ENCODE results near the gene CLCN3.
"Not testable (repeated sequence)": the region's sequence is repeated elsewhere in the genome, so short reads cannot be mapped to it uniquely, and the experiment has no call there.

The CLCN3 gene

DNA sequence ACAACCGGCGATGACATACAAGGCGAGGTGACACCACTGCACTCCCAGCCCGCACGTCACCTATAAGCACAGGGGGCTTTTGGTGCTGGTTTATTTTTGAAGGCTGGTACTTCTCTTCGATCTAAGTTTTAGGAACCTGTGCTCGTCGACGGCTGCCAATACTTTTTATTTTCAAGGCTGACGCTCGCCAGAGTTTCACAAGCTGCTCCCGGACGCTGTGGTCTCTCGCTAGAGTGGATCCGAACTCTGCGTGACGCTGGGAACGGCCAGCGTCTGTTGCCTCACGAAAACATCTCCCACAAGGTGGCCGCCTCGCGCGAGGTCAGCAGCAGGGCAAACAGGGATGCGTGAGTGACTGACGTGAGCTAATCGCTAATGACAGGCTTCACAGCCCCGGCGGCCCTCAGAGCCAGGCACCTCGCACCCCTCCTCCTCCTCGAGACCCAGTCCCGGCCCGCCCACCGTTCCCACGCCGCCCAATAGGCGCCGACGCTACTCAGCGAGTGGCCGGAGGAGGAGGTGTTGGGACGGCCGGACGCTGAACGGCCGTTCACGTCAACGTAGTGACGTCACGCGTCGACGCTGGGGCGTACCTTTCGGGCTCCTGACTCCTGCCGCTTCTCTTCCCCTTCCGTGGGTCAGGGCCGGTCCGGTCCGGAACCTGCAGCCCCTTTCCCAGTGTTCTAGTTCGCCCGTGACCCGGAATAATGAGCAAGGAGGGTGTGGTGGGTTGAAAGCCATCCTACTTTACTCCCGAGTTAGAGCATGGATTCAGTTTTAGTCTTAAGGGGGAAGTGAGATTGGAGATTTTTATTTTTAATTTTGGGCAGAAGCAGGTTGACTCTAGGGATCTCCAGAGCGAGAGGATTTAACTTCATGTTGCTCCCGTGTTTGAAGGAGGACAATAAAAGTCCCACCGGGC is at the start of gene CLCN3:
CLCN3 (plus strand) TSS at position 621 of the 922 bp plus-strand sequence. CDS start 15,351 bp downstream, outside the sequence.
- peak; percentile 73 for DNase-seq (ENCODE audit: low read depth)

DNA sequence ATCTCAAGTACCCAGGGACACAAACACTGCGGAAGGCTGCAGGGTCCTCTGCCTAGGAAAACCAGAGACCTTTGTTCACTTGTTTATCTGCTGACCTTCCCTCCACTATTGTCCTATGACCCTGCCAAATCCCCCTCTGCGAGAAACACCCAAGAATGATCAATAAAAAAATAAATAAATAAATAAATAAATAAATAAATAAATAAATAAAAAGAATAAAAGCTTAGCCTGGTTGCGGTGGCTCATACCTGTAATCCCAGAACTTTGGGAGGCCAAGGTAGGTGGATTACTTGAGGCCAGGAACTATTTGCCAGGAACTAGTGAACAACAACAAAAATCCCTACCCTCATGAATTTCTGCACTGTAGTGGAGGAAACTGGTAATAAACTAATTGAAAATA is 49.4 kb upstream of the CLCN3 start:
- DNase-seq (ENCODE audit: low read depth) = not testable (repeated sequence)

DNA sequence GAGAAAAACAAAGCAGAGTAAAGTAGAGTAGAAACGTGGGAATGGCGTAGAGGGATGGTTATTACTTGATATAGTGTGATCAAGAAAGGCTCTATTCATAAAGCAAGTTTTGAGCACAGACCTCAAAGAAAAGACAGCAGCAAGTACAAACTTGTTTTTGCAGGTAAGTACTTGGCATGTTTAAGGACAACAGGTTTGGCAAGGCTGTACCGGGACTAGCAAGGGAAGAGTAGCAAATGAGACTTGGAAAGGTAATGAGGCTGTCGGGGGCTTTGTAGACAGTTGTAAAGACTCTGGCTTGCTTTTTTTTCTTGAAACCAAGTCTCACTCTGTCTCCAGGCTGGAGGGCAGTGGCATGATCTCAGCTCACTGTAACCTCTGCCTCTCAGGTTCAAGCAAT is 48.9 kb upstream of the CLCN3 start:
- no peak for DNase-seq (ENCODE audit: low read depth)

DNA sequence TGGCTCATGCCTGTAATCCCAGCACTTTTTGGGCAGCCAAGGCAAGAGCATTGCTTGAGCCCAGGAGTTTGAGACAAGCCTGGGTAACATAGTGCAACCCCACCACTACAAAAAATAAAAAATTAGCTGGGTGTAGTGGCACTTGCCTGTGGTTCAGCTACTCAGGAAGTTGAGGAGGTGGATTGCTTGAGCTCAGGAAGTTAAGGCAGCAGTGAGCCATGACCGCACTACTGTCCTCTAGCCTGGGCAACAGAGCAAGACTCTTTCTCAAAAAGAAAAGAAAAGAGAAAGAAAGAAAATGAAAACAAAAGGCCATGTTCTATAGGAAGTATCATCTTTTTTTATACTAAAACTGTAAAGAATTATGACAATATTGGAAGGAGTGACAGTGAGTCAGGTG is 46.5 kb upstream of the CLCN3 start:
- DNase-seq (ENCODE audit: low read depth) = no peak

DNA sequence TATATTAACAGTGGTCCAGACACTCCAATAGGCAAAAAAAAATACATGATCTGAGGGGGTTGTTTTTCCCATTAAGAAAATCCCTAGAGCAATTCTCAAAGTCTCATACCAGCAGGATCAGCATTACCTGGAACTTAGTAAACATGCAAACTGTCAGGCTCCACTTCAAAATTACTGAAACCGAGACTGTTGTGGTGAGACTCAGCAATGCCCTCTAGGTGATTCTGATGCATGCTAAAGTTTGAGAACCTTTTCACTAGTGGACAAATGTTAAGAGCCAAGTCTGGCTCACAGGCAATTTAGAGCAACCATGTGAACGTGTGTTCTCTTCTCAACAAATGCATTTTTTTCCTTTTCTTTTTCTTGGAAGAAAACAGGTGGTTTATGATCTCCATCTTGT is 38.2 kb upstream of the CLCN3 start:
- no peak for DNase-seq (ENCODE audit: low read depth)

DNA sequence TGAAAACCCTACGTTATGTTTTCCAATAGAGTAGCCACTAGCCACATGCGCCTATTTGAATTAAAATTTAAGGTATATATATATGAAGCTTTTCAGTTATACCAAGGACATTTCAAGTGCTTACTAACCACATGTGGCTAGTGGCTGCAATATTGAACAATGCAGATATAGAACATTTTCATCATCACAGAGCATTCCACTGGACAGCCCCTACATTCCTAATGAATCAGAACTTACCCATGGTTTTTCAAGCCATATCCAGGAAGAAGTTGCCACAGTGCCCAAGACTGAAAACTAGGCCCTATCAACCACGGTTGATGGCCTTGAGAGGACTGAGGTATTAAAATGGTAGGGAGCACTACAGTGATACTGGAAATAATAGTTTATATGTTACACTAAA is 37.7 kb upstream of the CLCN3 start:
- peak; percentile 53 for DNase-seq (ENCODE audit: low read depth)

DNA sequence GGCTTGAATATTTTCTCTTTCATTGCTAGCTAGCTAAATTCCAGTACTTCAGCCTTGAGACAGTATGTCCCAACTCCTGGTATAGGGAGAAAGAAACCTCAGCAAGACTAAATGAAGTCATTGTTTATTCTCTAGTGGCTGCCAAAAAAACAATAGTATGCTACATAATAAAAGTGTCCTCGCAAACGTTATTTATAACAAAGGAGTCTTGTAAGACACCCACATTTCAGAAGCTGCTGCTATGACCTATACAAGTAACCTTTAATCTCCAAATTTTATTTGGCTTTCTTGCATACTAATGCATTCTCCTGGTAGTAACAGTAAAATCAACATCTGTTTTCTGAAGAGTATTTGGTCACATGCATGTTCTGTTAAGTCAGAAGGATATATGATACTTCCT is 36.8 kb upstream of the CLCN3 start:
- DNase-seq (ENCODE audit: low read depth) = no peak

DNA sequence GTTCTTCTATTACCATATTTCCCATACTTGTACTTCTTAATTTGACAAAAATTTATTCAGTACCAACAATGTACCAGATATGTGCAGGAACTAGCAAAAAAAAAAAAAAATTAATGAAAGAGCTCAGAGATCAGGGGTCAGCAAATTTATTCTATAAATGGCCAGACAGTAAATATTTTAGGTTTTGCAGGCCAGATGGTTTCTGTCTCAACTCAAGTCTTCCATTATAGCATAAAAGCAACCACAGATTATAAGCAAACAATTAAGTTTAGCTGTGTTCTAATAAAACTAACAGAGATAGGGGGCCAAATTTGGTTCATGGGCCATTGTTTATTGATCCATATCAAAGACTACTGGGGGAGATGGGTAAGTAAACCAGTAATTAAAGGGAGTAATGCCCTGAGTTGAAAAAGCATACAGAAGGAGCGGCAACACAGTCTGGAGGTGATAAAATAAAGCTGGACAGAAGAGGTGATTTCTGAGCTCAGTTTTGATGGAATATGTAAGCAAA is 27.3 kb upstream of the CLCN3 start:
- no peak for DNase-seq (ENCODE audit: low read depth)

DNA sequence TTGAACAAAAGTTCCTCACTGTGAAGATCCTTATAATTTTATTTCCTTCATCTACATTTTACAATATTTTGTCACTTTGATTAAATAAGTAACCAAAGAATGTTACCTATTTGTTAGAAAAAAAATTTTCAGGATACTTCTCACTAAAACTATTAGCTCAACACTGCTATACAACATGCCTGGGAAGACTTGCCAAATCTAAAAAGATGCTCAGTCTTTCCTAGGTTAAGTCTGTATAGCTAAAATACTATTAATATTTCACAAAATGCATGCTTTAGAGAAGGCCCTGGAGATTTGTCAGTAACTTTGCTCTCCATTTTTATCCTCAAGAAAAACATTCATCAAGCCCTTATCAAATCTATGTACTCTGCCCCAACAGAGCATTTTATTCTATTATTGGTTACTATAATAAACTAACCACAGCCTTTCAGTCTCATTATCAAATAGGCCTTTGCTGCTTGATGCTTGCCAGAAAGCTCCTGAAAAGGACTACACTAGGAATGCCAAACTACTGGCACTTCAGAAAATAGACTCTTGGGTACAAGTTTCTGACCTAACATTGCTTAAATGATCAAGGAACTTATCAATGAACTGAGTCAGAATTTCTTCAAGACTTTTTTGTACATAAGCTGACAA is 25.7 kb upstream of the CLCN3 start:
- DNase-seq (ENCODE audit: low read depth) = no peak

DNA sequence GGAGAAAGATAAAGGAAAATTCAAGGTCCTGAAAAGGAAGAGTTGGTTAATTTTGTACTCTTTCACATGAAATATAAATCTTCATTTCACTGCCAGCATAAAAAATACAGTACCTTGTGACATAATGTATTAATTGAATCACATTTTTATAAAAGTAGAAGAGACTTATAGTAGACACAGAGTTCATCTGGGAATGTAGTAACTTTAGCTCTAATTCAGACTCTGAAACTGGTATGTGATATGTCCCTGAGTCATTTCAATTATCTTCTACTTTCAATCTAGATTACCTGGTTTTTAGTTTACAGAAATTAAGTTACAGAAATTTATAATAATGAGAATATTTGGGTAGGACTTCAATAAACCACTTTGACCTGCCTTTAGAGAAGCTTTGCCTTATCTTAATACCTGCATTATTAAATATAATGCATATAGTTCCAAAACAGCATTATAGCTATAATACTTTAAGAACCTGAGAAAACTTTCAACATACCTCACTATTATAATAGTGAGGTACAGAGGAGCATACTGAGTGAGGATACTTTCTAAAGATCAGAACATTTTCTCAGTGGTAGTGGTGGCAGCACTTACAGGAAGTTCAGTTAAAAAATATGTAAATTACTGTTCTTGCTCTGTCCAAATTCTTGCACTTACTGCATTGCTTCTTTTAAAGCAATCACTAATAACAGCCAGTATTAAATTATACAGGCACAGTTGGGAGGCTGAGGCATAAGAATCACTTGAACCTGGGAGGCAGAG is 19.2 kb upstream of the CLCN3 start:
- no peak for DNase-seq (ENCODE audit: low read depth)

DNA sequence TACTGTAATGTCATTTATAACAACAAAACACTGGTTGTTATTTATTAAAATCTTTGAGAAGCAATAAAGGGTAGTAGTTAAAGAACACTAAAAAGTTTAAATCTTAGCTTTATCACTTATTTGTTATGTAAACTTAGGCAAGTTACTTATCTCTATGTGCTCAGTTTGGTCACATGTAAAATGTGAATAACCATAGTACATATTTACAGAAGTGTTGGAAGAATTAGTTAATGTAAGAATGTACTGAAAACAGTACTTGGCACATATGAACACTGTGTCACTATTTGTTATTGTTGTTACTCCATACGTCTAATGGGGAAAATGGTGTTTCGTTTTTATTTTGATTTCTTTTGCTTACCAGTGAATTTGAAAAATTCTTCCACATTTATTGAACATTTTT is 17.1 kb upstream of the CLCN3 start:
- no peak for DNase-seq (ENCODE audit: low read depth)

DNA sequence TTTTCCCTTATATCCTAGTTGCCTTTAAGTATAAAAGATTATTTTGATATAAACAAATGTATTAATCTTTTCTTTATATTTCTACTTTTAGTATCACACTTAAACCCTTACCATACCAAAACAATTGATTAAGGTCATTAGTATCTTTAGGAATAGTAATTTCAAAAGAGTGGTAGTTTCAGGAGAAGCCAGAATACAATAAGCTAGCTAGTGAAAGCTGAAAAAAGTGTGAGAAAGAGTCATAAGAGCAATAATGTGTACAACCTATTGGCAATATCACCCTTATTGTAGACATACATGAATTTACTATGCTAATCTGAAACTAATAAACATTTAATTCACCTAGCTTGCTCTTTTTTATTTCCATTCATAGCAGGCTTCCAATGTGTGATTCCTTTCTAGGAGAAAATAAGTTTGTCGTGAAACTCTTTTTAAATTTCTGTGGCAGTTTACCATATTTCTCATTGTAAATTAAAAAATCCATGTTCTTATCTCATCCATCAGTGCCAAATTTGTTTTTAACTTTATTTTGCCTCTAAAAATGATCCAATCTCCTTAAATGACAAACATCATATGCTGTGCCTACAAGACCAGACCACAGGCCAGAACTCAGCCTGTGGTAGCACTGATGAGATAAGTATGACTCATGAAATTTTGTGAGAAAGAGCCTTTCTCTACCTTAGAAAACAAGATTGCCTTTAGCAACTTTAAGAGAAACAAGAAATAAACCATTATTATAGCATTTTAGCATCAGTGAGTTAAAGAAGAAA is 16.1 kb upstream of the CLCN3 start:
- DNase-seq (ENCODE audit: low read depth) = no peak

DNA sequence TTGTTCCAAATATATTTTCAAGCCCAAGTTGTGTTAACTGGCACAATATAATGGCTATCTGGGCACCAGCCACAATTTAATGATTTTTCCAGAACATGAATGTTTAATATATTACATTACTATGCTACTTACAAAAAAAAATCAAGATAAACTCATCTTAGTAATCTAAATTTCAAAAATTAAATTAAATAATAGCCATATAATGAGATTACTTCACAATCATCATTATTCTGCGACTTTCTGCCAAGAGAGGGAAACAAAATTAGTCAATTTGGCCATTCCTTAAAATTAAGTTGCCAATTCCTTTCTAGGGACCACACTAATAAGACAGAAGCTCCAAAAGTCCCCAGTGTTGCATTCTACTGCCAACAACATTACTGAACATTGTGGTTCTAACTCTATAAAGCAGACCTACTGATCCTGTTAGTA is 15.5 kb upstream of the CLCN3 start:
- no peak for DNase-seq (ENCODE audit: low read depth)

DNA sequence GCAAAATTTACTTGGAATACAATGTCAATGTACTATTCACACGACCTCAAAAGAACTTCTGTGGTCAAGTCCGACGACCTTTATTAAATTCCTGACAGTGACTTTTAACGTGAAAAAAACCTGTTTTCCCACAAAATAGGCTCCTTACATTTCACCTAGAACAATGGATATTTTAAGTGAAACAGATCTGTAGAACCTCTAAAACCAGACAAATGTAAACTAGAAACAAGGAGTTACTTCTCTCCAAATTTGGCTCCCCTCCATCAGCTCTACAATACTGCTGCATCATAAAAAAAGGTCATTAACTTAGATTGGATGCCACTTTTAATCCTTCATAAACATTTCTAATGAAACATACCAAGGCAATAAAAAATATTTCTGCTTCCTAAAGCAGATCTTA is 9.2 kb upstream of the CLCN3 start:
- no peak for DNase-seq (ENCODE audit: low read depth)

DNA sequence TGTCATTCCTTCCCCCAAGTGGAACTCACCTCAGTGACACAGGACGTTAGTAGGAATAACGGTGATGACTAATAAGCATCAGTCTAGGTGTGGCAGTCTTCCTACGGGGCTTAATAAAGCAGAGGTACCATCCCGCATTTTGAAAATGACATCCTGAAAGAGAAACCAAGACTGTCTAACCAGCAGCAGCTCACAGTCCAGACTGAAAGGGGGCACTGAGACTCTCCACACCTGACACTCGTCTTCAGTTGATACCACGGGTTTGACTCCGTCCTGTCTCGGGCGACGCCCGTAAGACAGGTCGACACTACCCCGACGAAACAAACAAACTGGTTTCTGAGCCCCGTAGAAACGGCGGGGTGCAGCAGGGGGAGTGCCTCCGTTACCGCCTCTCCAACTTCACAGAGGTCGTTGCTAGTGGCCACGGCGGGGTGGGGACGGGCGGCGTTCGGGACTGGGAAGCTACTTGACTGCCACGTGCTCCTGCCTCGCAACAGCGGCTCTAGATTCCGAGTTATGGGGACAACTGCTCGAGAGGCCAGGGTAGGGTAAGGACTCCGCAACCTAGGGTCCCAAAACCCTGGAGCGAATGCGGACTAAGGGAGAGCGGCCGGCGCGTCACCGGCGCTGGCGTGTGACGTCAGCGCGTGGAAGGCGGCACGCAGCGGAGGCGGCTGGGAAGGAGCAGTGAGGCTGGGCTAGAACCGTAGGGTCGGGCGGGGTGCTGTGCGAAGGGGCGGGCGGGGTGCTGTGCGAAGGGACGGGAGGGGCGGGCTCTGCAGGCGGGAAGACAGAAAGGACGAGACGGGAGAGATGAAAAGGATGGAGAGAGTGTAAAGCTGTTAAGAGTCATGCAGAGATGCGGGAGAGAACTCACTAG is 8.1 kb upstream of the CLCN3 start, which contains the start of gene NEK1:
NEK1 (minus strand) TSS at position 593 of the 880 bp plus-strand sequence. CDS start 9,953 bp downstream, outside the sequence.
- DNase-seq (ENCODE audit: low read depth) = peak; percentile 59

DNA sequence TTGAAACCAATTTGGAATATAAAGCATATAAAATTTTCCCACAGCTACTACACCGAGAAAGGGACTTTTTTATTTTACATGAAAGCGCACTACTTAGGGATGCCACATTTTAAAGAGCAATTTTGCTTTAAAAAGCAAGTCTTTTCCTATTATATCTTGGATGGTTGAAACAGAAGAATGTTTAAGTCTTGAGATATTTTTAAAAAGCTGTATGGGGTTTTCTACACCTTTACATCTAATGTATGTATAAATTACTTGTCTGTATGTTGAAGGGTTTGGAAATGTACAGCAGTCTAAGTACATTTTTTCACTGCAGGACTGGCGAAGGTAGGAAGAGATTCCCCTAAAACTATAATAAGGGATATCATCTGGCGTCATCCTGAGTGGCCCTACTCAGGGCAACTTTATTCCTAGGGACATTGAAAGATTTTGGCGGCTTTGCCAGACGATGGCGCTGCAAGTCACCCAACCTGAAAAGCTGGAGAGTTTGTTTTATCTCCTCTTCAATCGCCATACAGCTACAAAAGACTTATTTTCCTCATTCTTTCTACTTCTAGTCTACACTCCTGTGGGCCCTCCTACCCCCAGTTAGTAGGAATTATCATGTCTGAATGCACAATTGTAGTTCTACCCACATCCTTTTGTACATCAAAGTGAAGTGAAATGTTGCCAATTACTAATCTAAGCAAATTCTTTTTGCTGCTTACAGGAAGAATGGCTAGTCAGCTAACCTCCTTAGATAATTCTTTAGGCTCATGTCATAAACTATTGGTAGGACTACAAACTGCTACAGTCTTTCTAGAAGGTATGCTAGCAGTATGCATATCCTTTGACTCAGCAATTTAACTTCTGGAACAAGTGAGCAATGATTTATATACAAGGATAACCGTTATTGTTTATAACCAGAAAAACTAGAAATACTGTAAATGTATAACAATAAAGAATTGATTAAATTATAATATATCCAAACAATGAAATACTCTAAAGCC is 7.2 kb upstream of the CLCN3 start:
- DNase-seq (ENCODE audit: low read depth) = no peak

DNA sequence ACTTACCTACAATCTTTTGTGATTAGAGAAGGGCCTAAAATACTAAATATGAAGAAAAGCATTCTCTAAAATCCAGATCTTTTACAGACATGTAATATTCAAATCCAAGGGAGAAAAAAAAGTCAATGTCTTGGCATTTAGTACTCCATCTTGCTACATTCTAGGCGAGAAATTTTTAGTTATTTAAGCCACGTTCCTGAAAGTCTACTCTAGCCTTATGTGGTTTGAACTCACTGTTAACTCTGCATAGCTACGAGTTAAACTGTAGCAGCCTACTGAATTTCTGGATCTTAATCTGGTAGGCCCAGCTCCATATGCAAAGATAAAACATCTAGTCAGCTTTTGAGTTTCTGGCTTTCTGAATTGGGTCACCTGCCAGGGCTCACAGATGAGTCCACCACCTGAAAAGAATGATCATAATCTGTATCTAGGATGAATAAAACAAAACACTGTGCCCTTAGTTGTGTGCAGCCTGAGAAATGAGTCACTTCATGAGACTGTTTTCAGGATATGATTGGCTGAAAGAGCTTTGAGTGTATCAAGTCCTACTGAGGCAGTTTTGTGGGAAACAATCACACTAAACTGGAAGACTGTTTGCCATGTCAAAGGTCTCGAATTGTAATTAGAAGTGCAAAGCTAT is 4.8 kb upstream of the CLCN3 start:
- DNase-seq (ENCODE audit: low read depth) = no peak

DNA sequence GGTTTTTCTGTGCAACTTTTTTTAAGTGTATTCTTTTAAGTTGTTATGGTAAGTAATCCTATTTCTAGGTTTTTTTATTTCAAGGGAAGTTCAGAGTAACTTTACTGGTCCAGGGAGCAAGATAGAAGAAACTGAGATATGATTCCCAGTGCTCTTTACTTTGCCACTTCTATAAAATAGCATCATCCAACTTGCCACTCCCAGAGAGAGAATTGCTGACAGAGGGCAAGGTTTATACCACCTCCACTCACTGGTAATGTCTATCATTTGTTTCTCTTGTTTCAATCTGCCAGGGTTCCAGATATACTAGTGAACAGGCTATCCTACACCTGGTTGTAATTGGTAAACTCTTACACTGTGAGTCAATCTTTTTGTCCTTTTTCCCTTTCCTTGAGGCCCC is 3.5 kb upstream of the CLCN3 start:
- no peak for DNase-seq (ENCODE audit: low read depth)

DNA sequence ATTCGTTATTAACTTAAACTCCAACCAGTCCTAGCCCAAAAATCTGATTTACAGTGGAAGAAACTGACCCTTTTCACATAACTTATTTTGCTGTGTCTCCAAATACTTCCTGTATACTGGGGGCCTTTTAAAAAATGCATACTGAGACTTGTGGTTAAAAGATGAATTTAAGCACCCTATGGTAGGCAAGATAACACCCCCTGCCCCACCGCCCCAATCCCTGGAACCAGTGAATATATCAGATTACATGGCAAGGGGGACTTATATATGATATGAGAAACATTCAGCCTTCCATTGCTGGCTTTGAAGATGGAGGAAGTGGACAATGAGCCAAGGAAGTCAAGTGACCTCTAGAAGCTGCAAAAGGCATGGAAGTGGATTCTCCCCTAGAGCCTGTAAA is 3.1 kb upstream of the CLCN3 start:
- DNase-seq (ENCODE audit: low read depth) = no peak

Data from HS-5 (cell line).